Activated T-cell treated with anti-CD3 and anti-CD28 coated beads for 48 hours (primary cell): ENCODE results near the gene PALD1.
"Not testable (repeated sequence)": the region's sequence is repeated elsewhere in the genome, so short reads cannot be mapped to it uniquely, and the experiment has no call there.

ENCODE experiments used
- DNase-seq: peaks from one replicate; pipeline ENCODE4 v3.0.0-alpha.2; 2020; ENCODE audit warnings: low read depth

Gene PALD1

DNA sequence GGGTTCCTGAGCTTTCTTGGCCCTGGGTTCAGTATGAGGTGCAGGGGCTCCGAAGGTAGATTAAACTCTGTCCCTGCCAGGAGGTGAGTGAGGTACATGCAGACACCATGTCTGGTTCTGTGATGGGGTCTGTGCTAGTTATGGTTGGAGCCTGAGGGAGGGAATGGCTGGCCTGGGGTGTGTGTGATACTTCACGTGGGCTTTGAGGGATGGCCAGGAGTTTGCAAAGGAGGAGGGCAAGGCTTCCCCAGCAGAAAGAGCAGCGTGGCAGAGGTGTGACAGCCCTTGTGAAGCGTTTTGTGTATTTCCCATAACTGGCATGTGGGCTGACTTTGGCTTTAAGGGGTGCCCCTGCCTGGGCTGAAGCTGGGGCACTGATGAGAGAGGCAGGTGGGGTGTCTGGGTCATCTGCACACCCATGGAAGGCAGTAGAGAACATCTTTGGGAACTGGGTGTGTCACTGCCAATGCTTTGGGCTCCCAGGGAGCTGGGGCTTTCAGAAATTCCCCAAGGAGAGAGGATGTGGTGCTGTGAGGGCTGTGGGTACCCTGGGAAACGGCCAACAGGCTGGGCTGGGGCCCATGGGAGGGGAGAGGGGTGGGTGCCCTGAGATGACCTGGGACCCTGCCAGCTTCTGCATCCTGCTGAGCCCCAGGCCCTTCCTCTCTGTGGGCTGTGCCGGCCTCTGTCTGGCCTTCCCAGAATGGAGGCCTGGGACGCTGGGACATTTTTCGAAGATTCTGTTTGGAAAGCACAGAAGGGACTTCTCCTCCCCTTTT, 4.6 kb downstream of the PALD1 start:
- no peak for DNase-seq

DNA sequence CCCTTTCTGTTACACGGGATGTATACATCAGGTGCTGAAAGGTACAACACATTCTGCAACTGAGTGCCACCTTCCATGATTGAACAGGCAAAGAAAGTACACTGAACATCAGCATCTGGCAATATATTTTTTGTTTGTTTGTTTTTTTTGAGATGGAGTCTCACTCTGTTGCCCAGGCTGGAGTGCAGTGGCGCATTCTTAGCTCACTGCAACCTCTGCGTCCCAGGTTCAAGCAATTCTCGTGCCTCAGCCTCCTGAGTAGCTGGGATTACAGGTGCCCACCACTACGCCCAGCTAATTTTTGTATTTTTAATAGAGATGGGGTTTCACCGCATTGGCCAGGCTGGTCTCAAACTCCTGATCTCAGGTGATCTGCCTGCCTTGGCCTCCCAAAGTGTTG, 5.3 kb downstream of the PALD1 start:
- not testable (repeated sequence) for DNase-seq

- no peak for DNase-seq
Observed at GRCh38 chr10:70487824-70488223, 9.3 kb downstream of the PALD1 start.

DNA sequence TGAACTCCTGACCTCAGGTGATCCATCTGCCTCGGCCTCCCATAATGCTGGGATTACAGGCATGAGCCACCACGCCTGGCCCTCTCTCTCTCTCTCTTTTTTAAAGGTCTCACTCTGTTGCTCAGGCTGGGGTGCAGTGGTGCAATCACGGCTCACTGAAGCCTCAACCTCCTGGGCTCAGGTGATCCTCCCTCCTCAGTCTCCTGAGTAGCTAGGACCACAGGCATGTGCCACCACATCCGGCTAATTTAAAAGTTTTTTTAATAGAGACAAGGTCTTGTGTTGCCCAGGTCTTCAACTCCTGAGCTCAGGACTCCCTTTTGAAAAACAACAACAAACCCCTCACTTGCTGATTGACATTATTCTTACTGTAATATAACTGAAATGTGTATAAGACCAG, 11.6 kb downstream of the PALD1 start:
- DNase-seq, result no peak

GRCh38 chr10:70491614-70492013, 13.0 kb downstream of the PALD1 start:
- DNase-seq, result no peak

DNA sequence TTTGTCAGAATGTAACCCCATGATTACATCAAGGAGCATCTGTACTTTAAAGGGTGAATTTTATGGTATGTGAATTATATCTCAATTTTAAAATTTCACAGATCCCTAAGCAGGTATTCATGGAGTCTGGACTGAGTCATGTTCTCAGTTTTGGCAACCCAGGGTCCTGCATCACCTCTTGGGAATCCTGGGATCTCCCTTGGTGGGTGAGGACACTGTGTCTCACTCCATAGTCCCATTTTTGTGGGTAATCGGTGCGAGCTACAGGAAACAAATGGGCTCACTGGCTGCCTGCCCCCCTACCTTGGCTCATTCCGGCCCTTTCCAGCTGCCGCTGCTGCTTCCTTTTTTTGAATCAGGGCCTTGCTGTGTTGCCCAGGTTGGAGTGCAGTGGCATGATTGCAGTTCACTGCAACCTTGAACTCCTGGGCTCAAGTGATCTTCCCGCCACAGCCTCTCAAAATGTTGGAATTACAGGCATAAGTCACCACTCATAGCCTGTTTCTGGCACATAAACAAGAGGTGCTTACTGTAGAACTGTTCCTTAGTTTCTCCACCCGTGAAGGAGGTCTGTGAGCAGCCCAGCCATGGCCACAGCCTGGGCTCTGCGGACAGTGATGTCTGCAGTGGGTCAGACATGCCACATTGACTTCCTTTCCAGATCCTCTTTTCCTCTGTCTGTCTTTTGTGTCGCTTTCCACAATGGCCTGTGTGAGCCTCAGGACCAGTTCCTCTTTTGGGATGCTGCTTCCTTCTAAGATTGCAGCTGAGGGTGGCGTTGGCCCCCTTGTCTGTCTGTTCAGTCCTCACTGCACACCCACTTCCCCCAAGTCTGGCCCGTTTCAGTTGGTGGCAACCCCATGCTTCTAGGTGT, 14.5 kb downstream of the PALD1 start:
- no peak for DNase-seq

DNA sequence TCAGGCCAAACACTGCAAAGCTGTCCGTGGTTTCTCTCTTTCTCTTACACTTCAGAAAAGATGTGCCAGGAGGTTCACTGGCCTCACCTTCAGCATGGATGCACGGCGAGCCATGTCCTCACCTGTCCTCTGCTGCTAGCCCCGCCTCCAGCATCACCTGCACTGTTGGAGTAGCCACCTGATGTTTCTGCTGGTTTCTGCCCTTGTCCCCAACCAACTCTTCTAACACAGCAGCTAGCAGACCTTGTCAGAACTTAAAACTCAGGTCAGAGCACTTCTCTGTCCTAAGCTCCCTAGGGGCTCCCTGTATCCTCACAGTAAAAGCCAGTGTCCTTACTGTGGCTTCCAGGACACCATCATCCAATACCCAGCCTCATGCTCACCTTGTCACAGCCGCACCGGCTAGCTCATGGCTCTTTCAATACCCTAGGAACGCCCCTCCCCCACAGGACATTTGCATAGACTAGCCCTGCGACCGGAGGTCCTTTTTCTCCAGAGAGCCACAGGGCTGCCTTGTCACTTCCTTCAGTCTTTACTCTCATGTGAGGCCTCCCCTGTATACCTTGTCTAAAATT, 15.2 kb downstream of the PALD1 start:
- no peak for DNase-seq

GRCh38 chr10:70494536-70494935, 16.0 kb downstream of the PALD1 start:
- peak; percentile 45 for DNase-seq

DNA sequence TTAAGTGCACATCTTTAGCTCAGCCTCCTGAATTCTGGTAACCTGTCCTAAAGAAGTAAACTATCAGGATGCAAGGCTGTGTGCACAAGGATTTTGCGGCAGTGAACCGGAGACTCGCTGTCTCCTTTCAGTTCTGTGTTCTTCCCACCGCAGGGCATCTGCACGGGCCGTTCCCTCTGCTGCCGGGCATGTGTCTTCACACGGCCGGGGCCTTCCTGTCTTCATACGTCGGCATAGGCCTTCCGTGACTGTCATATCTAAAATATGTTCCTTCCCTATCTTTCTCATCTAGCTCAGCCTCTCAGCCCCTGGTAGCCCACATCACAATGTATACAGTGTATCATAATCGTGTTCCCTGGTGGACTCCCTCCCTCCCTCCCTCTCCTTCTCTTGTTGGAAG, 16.4 kb downstream of the PALD1 start:
- DNase-seq, result no peak

- DNase-seq, result no peak
Observed at GRCh38 chr10:70495691-70496261, 17.2 kb downstream of the PALD1 start.

DNA sequence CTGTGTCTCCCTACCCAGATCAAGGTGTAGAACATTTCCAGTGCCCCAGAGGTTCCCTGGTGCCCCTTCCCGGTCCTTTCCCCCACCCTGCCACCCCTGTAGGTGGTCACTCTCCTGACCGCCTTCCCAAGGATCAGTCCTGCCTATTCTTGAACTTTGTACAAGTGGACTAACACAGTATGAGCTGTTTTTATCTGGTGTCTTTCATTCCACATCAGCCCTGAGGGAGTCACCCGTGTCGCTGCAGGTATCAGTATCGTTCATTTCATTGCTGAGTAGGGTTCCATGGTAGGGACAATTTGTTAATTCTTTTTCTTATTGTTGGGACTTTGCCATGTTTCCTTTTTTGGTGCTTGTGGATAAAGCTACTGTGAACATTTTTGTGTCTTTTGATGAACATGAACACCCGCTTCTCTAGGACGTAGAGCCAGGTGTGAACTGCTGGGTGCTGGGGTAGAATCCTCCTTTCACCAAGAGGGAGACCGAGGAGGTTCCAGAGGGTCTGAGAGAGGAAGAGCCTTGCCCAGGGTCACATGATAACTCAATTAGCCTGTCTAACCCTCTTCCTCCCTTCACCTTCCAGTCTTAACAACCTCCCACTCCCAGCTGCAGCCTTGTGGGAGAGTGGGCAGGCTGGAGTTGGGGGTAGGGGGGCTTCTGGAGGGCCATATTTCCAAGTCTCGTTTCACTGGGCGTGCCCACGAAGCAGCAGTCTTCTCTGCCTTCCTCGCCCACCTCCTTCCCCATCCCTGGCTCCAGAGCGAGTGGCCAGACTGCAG, 18.0 kb downstream of the PALD1 start:
- no peak for DNase-seq

DNA sequence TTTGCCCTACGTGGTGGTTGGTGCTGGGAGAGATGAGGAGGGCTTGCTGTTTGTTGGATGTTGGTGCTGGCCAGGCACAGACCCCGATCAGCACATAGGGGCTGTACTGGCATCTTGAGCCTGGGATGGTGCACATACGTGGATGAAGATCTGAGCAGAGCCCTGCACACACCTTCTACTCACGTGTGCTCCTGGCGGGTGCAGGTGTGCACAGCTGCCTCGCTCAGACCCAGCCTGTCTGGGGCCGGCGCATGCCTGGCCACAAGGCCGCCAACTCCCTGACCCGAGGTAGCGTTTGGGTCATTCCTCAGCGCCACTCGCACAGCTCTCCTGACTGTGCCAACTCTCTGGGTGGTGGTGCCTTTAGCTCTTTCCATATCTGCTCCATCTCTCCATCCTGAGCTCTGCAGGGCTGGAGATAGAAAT, 18.6 kb downstream of the PALD1 start:
- no peak for DNase-seq

- DNase-seq, result no peak
Observed at GRCh38 chr10:70498970-70499835, 20.6 kb downstream of the PALD1 start.

DNA sequence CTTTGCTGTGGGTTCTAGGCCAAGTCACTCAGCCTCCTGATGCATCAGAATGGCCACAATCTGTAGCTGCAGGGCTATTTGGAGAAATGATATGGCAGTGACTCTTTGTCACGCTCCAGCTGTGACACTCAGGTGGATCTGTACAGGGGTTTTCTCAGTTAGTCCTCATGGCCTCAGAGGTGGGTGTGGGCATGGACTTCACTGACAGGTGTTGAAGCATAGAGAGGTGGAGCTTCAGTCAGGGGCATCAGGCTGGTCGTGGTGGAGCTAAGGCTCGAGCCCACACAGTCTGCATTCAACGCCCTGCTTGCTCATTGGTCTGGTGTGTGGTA, 21.2 kb downstream of the PALD1 start:
- DNase-seq, result no peak

GRCh38 chr10:70500368-70500767, 21.8 kb downstream of the PALD1 start:
- DNase-seq, result no peak

- DNase-seq, result no peak
Observed at GRCh38 chr10:70500812-70501301, 22.3 kb downstream of the PALD1 start.

DNA sequence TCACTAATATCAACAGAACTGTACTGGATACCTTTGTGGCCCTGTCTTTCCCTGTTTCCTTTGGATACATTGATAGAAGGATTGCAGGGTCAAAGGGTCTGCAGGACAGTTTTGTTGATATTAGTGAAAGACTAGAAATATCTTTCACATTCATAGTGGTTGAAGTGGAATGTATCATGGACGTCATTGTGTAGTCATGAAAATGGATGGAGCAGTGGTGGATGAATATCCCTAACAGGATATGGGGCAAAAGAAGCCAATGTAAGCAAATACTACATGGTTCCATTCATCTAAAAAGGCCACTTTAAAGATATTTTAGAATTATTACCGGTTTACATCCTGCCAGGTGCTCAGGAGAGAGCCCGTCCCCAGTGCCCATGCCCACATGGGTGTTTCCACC, 23.8 kb downstream of the PALD1 start:
- no peak for DNase-seq

- DNase-seq, result no peak
Observed at GRCh38 chr10:70503776-70504175, 25.2 kb downstream of the PALD1 start.

GRCh38 chr10:70504521-70505358, 26.2 kb downstream of the PALD1 start:
- DNase-seq, result no peak

GRCh38 chr10:70505908-70506307, 27.3 kb downstream of the PALD1 start:
- DNase-seq, result no peak
